WERI-Rb-1 (cell line): ENCODE results near the gene UCHL5.

Source experiments
- DNase-seq: peaks from one replicate; pipeline ENCODE4 v3.0.0-alpha.2; 2020
- H3K27ac ChIP-seq: fragments of 250-450 bp; sonication (Bioruptor Pico); 2 replicates; pipeline ENCODE4 v1.5.1; 2020; ENCODE audit warnings: mild to moderate bottlenecking, moderate library complexity
- H3K27me3 ChIP-seq: fragments of 250-450 bp; sonication (Bioruptor Pico); 2 replicates; pipeline ENCODE4 v1.5.1; 2021; ENCODE audit warnings: mild to moderate bottlenecking, low read depth, moderate library complexity; ENCODE audit not compliant: insufficient read depth, severe bottlenecking
- H3K36me3 ChIP-seq: fragments of 250-450 bp; sonication (Bioruptor Pico); 2 replicates; pipeline ENCODE4 v1.5.1; 2020; ENCODE audit warnings: mild to moderate bottlenecking, moderate library complexity
- H3K4me3 ChIP-seq: 2 replicates; pipeline ENCODE4 v1.5.1; 2011; ENCODE audit warnings: low read depth, mild to moderate bottlenecking, control low read depth, low read length
- H3K9me3 ChIP-seq: fragments of 250-450 bp; sonication (Bioruptor Pico); 2 replicates; pipeline ENCODE4 v1.5.1; 2021; ENCODE audit warnings: mild to moderate bottlenecking, moderate library complexity; ENCODE audit not compliant: severe bottlenecking
- TF ChIP-seq, protein P1 (sequence below): IDR thresholded peaks from 2 replicates; pipeline ENCODE4 v1.5.1; 2011; ENCODE audit warnings: low read depth, mild to moderate bottlenecking, control low read depth, inconsistent platforms, low read length

Gene UCHL5

GRCh38 chr1:192966073-192966472 lies 93.1 kb downstream of the UCHL5 start:
- Histone ChIP-seq H3K36me3 (no peaks in the 10 kb centered on the region), H3K27me3 (no peaks in the 10 kb centered on the region), H3K9me3 (no peaks in the 10 kb centered on the region), H3K27ac (no peak overlapping the region), H3K4me3 (no peak overlapping the region)
- no peak for DNase-seq
- TF ChIP-seq, protein P1, sequence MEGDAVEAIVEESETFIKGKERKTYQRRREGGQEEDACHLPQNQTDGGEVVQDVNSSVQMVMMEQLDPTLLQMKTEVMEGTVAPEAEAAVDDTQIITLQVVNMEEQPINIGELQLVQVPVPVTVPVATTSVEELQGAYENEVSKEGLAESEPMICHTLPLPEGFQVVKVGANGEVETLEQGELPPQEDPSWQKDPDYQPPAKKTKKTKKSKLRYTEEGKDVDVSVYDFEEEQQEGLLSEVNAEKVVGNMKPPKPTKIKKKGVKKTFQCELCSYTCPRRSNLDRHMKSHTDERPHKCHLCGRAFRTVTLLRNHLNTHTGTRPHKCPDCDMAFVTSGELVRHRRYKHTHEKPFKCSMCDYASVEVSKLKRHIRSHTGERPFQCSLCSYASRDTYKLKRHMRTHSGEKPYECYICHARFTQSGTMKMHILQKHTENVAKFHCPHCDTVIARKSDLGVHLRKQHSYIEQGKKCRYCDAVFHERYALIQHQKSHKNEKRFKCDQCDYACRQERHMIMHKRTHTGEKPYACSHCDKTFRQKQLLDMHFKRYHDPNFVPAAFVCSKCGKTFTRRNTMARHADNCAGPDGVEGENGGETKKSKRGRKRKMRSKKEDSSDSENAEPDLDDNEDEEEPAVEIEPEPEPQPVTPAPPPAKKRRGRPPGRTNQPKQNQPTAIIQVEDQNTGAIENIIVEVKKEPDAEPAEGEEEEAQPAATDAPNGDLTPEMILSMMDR = no peak

GRCh38 chr1:192962901-192963300 lies 96.3 kb downstream of the UCHL5 start:
- Histone ChIP-seq H3K36me3 (no peaks in the 10 kb centered on the region), H3K9me3 (no peaks in the 10 kb centered on the region), H3K27ac (no peak overlapping the region), H3K27me3 (no peaks in the 10 kb centered on the region), H3K4me3 (no peak overlapping the region)
- TF ChIP-seq, protein P1 = no peak
- DNase-seq = no peak
